ENCODE data around the gene CCDC92B. TPM values are rescaled to one million over a fixed set of nuclear protein-coding genes. Genes with fewer than 3 reads are reported as not detected.

Gene CCDC92B
- under 1 TPM; 0.08 to 0.10 TPM for total RNA-seq

DNA sequence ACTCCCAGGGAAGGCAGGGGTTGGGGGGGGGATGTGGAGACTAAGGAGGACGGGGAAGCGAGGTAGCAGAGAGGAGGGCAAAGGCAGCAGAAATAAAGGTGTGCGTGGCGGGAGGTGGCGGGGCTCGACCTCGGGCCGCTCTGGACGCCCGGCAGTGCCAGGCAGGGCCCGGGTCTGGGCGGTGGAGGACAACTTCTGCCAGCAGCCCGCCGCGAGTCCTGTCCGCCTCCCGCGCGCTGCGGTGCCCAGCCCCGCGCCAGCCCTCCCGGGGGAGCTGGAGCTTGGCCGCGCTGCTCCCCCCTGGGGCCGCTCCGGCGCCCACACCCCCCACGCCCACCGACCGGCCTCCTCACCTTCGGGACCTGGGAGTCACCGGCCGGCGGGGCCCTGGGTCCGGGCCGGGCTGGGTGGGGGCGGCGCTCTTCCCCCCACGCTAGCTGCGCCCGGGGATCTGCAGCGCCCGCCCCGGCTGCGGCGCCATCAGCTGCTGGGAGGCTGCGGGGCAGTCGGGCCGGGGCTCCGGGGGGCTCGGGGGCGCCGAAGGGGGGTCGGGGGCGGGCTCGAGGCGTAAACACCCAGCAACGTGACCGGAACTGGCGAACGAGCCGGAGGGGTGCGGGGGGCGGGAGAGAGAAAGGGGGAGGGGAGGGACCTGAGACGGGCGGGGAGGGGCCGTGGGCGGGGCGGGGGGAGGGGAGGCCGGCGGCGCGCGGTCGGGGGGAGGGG, at the start of gene CCDC92B:
Gene CCDC92B, minus strand, starts transcription at position 595 of the 726 bp plus-strand sequence. CDS start 14,507 bp downstream, outside the sequence.

DNA sequence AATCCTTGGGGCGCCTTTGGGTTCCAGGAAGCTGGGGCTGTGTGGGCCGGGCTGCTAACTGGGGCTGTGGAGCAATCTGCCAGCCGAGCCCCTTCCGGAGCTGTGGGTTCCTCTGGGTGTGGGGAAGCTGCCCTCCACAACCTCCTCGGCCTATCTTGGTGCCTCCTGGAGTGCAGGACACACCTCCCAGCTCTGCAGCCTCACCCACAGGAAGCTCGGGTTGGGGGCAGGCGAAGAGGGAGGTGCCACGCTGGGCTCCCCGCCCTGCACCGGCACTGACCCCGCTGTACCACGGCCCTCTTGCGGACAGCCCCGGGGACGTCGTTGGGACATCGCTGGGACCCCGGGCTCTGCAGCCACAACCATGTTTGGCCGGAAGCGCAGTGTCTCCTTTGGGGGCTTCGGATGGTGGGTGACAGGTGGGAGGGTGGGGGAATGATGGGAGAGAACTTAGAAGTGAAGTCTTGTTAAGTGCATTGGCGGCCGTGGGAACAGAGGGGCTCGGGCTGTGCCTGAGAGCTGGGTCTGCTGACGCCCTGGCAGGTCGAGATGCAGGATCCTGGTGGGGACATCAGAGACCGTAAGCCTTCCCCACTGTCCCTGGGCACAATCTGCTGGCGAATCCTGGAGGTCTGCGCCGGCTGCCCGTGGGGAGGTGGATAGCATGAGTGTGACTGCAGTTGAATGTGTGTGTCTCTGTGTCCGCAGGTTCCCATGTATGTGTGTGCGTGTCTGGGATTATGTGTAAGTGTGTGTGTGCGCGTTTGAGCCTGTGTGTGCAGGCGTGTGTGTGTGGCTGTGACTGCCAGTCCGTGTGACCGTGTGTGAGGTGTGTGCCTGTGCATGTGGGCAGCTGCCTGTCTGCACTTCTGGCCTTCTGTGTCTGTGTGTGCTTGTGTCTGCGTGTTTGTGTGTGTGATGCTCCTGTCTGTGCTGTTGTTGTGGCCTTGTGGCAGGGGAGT, 47.0 kb upstream of the CCDC92B start, which contains the start of gene RAP1GAP2:
Gene RAP1GAP2, plus strand, starts transcription at position 275 of the 962 bp plus-strand sequence. Its CDS starts 90 bp downstream, at position 365.

GRCh38 chr17:2711608-2712299, 37.7 kb downstream of the CCDC92B start, which contains the start of gene CLUH:
TSS of gene CLUH (minus strand) at chr17:2711764. CDS start at chr17:2711661, 103 bp downstream.

Small RNAs within 50 kb of the gene (microRNA-seq; reads per million reads assigned to microRNA genes)
- gene MIR1253 (ENCODE audit: borderline microRNAs expressed, borderline replicate concordance) (not detected), gene MIR6776 (ENCODE audit: borderline microRNAs expressed, borderline replicate concordance) (not detected)

Other genes with a start within 250 kb of the CCDC92B start
- 10 to 100 TPM; 24.5 to 24.7 TPM for gene METTL16, start 237.8 kb downstream of the CCDC92B start, total RNA-seq
- 100 to 1,000 TPM; 135 to 142 TPM for gene PAFAH1B1, start 156.0 kb downstream of the CCDC92B start, total RNA-seq
- gene CLUH, start 37.9 kb downstream of the CCDC92B start, total RNA-seq, result 10 to 100 TPM; 37.2 to 43.4 TPM
- gene RAP1GAP2, start 46.8 kb upstream of the CCDC92B start, total RNA-seq, result 10 to 100 TPM; 22.8 to 24.9 TPM

Data from activated naive CD4-positive, alpha-beta T cell treated with anti-CD3 and anti-CD28 coated beads, Interleukin-2, amount 10 ng/mL, durations not matched to agents 5 hours and 36 hours (primary cell).